GM12801 (cell line): Measurements from ENCODE around the gene TMEM81.

ENCODE experiments used
- TF ChIP-seq, protein P1 (sequence below): IDR thresholded peaks from one replicate; pipeline ENCODE4 v1.5.1; 2011; ENCODE audit warnings: control low read depth; ENCODE audit not compliant: insufficient read length; ENCODE audit errors: extremely low read depth

Gene TMEM81

GRCh38 chr1:205071801-205072200, 12.5 kb downstream of the TMEM81 start:
- TF ChIP-seq, protein P1, sequence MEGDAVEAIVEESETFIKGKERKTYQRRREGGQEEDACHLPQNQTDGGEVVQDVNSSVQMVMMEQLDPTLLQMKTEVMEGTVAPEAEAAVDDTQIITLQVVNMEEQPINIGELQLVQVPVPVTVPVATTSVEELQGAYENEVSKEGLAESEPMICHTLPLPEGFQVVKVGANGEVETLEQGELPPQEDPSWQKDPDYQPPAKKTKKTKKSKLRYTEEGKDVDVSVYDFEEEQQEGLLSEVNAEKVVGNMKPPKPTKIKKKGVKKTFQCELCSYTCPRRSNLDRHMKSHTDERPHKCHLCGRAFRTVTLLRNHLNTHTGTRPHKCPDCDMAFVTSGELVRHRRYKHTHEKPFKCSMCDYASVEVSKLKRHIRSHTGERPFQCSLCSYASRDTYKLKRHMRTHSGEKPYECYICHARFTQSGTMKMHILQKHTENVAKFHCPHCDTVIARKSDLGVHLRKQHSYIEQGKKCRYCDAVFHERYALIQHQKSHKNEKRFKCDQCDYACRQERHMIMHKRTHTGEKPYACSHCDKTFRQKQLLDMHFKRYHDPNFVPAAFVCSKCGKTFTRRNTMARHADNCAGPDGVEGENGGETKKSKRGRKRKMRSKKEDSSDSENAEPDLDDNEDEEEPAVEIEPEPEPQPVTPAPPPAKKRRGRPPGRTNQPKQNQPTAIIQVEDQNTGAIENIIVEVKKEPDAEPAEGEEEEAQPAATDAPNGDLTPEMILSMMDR: no peak

GRCh38 chr1:205071028-205071409, 13.2 kb downstream of the TMEM81 start:
- TF ChIP-seq, protein P1: no peak

GRCh38 chr1:205069371-205070125, 14.7 kb downstream of the TMEM81 start:
- TF ChIP-seq, protein P1: no peak

- TF ChIP-seq, protein P1: no peak
These were observed 15.7 kb downstream of the TMEM81 start for GRCh38 chr1:205068457-205069040.

DNA sequence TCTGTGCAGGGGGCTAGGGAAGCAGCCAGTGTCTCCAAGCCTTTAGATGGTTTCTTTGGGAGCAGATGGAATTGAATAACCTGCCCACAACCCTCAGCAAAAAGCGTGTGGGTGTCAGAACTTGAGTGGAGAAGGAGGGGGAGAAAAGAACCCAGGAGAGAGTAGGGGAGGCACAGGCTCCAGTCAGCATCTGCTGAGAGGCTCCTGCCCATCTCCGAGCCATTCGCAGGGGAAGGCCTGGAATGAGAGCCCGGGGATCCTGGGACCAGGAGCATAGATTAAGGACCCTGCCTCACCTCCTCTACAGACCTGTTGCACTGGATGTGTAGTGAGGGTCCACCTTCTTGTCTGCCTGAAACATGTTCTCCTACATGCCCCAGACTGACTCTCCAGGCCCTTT, 16.3 kb downstream of the TMEM81 start:
- TF ChIP-seq, protein P1: no peak

DNA sequence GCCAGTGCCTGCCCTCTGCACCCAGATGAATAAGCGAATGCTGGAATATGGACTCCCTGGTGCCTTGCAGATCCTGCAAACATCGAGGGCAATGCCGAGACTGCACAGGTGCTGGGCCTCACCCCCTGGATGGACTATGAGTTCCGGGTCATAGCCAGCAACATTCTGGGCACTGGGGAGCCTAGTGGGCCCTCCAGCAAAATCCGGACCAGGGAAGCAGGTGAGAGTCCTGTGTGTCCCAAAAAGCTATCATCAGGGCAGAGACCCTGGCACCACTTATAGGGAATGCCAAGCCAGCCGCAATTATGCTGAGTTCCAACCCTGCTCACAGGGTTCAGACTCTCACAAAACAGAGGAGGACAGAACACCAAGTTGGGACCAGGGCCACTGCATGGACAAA, 17.2 kb downstream of the TMEM81 start:
- TF ChIP-seq, protein P1: no peak

GRCh38 chr1:205066141-205066818, 18.0 kb downstream of the TMEM81 start:
- TF ChIP-seq, protein P1: no peak
